ENCODE measurements around the gene KIT.

The KIT gene

GRCh38 chr4:54708339-54709279, 50.9 kb downstream of the KIT start:
- no peak for TF ChIP-seq GATA3 (IDR thresholded peaks at IDR 0.05; ENCODE audit: low read depth, low read length)
- TF ChIP-seq GATA2 (IDR thresholded peaks at IDR 0.05; ENCODE audit: low read depth, low read length): no peak

- TF ChIP-seq GATA3 (IDR thresholded peaks at IDR 0.05; ENCODE audit: low read depth, low read length): no peak
- no peak for TF ChIP-seq GATA2 (IDR thresholded peaks at IDR 0.05; ENCODE audit: low read depth, low read length)
These were observed 51.6 kb downstream of the KIT start for GRCh38 chr4:54709400-54709799.

GRCh38 chr4:54712206-54712605, 54.4 kb downstream of the KIT start:
- TF ChIP-seq GATA2 (IDR thresholded peaks at IDR 0.05; ENCODE audit: low read depth, low read length) (no peak), GATA3 (IDR thresholded peaks at IDR 0.05; ENCODE audit: low read depth, low read length) (no peak)

DNA sequence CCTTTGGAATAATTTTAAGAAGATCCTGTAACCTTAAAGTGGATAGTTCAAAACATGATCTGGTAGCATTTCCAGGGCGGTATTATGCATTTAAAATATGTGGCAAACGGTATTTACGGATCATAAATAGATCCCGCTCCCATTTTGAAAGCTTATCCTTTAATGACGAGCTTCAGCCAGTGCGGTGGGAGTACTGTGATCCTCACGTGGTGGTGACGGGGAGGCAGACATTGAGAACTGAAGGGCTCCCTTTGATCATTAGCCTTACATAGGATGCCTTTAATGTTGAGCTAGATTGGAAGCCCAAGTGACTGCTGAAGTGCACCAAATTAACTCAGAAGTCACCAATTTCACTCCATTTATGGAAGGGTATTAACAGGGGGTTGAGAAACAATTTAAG, 56.9 kb downstream of the KIT start:
- TF ChIP-seq GATA3 (IDR thresholded peaks at IDR 0.05; ENCODE audit: low read depth, low read length): no peak
- TF ChIP-seq GATA2 (IDR thresholded peaks at IDR 0.05; ENCODE audit: low read depth, low read length): no peak

DNA sequence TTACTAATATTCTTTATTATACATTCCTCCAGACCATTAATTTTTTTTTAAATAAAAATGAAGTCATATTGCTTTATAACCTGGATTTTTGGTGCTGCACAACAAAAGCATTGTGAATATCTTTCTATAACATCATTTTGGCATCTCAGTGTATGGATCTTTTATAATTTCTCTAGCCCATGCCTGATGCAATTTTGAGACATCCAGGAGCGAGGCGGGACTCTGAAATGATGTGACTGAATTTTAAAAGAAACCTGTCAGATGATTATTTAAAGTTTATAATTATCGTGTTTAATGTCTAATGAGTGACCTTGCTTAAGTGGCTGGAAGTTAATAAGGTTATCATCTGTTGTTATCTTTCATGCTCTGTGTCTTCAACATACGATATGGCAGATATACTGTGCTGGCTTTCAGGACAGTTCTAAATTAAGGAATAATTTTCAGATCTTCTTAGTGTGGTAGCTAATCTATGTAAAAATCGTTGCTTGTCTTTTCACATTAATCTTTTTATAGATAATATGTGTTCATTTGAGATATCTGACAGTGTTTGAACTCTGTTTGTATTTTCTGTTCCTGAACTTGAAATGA, 58.8 kb downstream of the KIT start:
- TF ChIP-seq GATA2 (IDR thresholded peaks at IDR 0.05; ENCODE audit: low read depth, low read length): no peak
- TF ChIP-seq GATA3 (IDR thresholded peaks at IDR 0.05; ENCODE audit: low read depth, low read length): peak; percentile 70

- TF ChIP-seq GATA2 (IDR thresholded peaks at IDR 0.05; ENCODE audit: low read depth, low read length) (no peak), GATA3 (IDR thresholded peaks at IDR 0.05; ENCODE audit: low read depth, low read length) (no peak)
These were observed 59.9 kb downstream of the KIT start for GRCh38 chr4:54717694-54718093.

DNA sequence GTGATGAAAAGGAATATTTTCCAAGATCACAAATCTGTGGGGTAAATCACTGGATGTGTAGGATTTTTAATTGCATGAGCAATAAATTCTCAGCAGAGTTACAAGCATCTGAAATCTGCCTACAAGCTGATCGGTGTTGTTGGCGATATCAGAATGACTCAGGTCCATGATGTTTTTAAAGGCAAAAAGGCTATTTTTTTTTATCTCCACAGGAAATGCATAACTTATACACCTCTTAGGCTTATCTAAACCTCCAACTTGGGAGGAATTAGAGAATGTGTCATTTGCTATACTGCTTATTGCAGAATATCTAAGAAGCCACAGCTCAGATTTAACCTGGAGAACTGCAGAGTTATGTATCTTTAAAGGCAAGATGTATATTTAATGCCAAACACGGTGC, 61.6 kb downstream of the KIT start:
- TF ChIP-seq GATA2 (IDR thresholded peaks at IDR 0.05; ENCODE audit: low read depth, low read length): no peak
- TF ChIP-seq GATA3 (IDR thresholded peaks at IDR 0.05; ENCODE audit: low read depth, low read length): no peak

GRCh38 chr4:54723220-54723619, 65.5 kb downstream of the KIT start:
- no peak for TF ChIP-seq GATA3 (IDR thresholded peaks at IDR 0.05; ENCODE audit: low read depth, low read length)
- no peak for TF ChIP-seq GATA2 (IDR thresholded peaks at IDR 0.05; ENCODE audit: low read depth, low read length)

GRCh38 chr4:54723820-54724219, 66.1 kb downstream of the KIT start:
- no peak; the same call in 1 of the 2 replicates for TF ChIP-seq GATA2 (IDR thresholded peaks at IDR 0.05; ENCODE audit: low read depth, low read length)
- peak; percentile 67; the same call in 1 of the 2 replicates for TF ChIP-seq GATA3 (IDR thresholded peaks at IDR 0.05; ENCODE audit: low read depth, low read length)

DNA sequence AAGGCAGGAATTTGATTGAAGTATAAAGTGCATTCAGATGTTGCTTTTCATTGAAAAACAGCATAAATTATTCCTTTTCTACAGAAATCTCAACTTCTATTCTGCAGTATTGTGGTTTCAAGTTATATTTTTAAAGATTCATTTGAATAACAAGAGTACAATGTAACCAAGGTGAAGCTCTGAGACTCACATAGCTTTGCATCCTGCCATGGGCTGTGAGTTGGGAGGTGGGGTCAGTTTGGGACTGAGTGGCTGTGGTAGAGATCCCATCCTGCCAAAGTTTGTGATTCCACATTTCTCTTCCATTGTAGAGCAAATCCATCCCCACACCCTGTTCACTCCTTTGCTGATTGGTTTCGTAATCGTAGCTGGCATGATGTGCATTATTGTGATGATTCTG, 69.2 kb downstream of the KIT start:
- TF ChIP-seq GATA2 (IDR thresholded peaks at IDR 0.05; ENCODE audit: low read depth, low read length) (no peak), GATA3 (IDR thresholded peaks at IDR 0.05; ENCODE audit: low read depth, low read length) (no peak)

GRCh38 chr4:54727346-54727745, 69.6 kb downstream of the KIT start:
- TF ChIP-seq GATA2 (IDR thresholded peaks at IDR 0.05; ENCODE audit: low read depth, low read length): no peak
- no peak for TF ChIP-seq GATA3 (IDR thresholded peaks at IDR 0.05; ENCODE audit: low read depth, low read length)

DNA sequence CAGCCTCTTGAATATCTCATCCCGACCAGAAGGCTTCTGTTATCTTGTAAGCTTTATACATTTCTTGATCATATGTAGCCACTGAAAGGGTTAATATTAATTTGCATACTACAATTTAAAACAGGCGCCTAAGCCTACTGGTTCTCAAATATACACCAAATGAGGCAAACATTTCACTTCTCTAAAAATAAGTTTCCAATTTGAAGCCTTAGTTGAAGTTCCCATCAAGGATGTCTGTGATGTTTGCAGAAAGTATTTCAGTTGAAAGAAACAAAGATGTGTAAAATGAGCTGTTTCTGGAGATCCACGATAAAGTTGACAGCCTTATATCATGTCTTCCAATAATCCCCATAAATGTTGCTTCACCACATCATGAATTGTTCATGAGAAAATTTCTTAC, 70.6 kb downstream of the KIT start:
- TF ChIP-seq GATA3 (IDR thresholded peaks at IDR 0.05; ENCODE audit: low read depth, low read length) (no peak), GATA2 (IDR thresholded peaks at IDR 0.05; ENCODE audit: low read depth, low read length) (no peak)

DNA sequence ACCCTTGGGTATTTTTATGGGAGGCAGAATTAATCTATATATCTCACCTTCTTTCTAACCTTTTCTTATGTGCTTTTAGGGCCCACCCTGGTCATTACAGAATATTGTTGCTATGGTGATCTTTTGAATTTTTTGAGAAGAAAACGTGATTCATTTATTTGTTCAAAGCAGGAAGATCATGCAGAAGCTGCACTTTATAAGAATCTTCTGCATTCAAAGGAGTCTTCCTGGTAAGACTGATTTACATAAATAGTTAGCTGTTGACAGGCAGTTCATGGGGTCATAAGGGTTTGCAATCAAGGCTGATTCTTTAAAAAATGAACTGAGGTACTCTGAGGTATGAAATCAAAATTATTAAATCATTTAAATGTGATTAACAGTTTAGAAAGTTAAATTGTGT, 71.5 kb downstream of the KIT start:
- no peak for TF ChIP-seq GATA3 (IDR thresholded peaks at IDR 0.05; ENCODE audit: low read depth, low read length)
- no peak for TF ChIP-seq GATA2 (IDR thresholded peaks at IDR 0.05; ENCODE audit: low read depth, low read length)

DNA sequence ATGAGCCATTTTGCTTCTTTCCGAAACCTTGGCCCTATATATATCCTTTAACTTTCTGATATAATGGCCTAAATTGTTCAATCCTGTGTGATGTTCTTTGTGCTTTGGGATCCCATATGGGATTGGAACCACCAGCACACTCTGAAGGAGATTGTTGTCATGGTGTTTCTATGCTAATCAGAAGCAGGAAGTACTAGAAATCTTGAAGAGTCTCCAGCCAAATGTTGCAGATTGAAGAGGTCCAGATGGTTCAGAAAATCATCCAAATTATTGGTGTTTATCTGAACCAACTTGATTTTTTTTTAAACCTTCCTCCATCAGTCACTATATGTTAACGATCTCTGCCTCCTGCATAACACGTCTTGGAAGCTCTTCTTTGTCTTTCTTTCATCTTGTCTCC, 72.8 kb downstream of the KIT start:
- TF ChIP-seq GATA3 (IDR thresholded peaks at IDR 0.05; ENCODE audit: low read depth, low read length) (no peak), GATA2 (IDR thresholded peaks at IDR 0.05; ENCODE audit: low read depth, low read length) (no peak)

- no peak for TF ChIP-seq GATA3 (IDR thresholded peaks at IDR 0.05; ENCODE audit: low read depth, low read length)
- TF ChIP-seq GATA2 (IDR thresholded peaks at IDR 0.05; ENCODE audit: low read depth, low read length): no peak
These were observed 73.8 kb downstream of the KIT start for GRCh38 chr4:54731552-54731951.
